Stomach smooth muscle (tissue), 2 donors: Measurements from ENCODE around the gene PITPNM3.
A peak's percentile ranks its signal among the peaks of the same experiment; 100 is the strongest.
"Not testable (repeated sequence)": the region's sequence is repeated elsewhere in the genome, so short reads cannot be mapped to it uniquely, and the experiment has no call there.

Experiments
- H3K27ac ChIP-seq: one replicate; pipeline ENCODE4 v1.7.0; 2013; ENCODE audit warnings: mild to moderate bottlenecking, low read length, inconsistent platforms
- H3K27me3 ChIP-seq, 2 donors: one replicate each; pipeline ENCODE4 v1.7.0; 2013; ENCODE audit warnings: low read length in 2 of 2; ENCODE audit not compliant: insufficient read depth in 2 of 2, control insufficient read depth in 1 of 2
- H3K36me3 ChIP-seq, 2 donors: one replicate each; pipeline ENCODE4 v1.7.0; 2013; ENCODE audit warnings: low read length in 2 of 2; ENCODE audit not compliant: control insufficient read depth in 2 of 2, insufficient read depth in 2 of 2
- H3K4me1 ChIP-seq: one replicate; pipeline ENCODE4 v1.7.0; 2013; ENCODE audit warnings: low read length; ENCODE audit not compliant: control insufficient read depth, insufficient read depth
- H3K4me3 ChIP-seq, 2 donors: one replicate each; pipeline ENCODE4 v1.7.0; 2013; ENCODE audit warnings: low read length in 2 of 2
- H3K9ac ChIP-seq, 2 donors: one replicate each; pipeline ENCODE4 v1.7.0; 2013; ENCODE audit warnings: low read length in 2 of 2, mild to moderate bottlenecking in 1 of 2
- H3K9me3 ChIP-seq, 2 donors: one replicate each; pipeline ENCODE4 v1.7.0; 2013; ENCODE audit warnings: low read length in 2 of 2; ENCODE audit not compliant: control insufficient read depth in 2 of 2
- donor health status: healthy.
- donor health status: Pancreatic carcinoma.

PITPNM3 gene

GRCh38 chr17:6574687-6575595 lies 18.6 kb upstream of the PITPNM3 start:
- Histone ChIP-seq H3K4me3 (no peak overlapping the region), H3K9ac (no peak overlapping the region), H3K36me3 (peaks cover 12 to 21% of the 10 kb centered on the region in 2 donors), H3K4me1 (peaks cover 16% of the 10 kb centered on the region), H3K27me3 (no peaks in the 10 kb centered on the region), H3K9me3 (no peaks in the 10 kb centered on the region), H3K27ac (no peak overlapping the region)

- no peaks in the 10 kb centered on the region for H3K27me3 ChIP-seq
- peaks cover 8 to 15% of the 10 kb centered on the region in 2 donors for H3K36me3 ChIP-seq
- H3K9ac ChIP-seq, result no peak overlapping the region
- H3K4me1 ChIP-seq, result peaks cover 16% of the 10 kb centered on the region
- no peak overlapping the region for H3K27ac ChIP-seq
- no peak overlapping the region for H3K4me3 ChIP-seq
- no peaks in the 10 kb centered on the region for H3K9me3 ChIP-seq
These were observed 17.8 kb upstream of the PITPNM3 start for GRCh38 chr17:6573982-6574686.

GRCh38 chr17:6573495-6573894 lies 17.1 kb upstream of the PITPNM3 start:
- H3K36me3 ChIP-seq, H3K9ac ChIP-seq, H3K9me3 ChIP-seq, H3K27ac ChIP-seq, H3K4me3 ChIP-seq, H3K27me3 ChIP-seq: not testable (repeated sequence)
- H3K4me1 ChIP-seq, result peaks cover 16% of the 10 kb centered on the region

GRCh38 chr17:6572972-6573370 lies 16.6 kb upstream of the PITPNM3 start:
- H3K36me3 ChIP-seq, result peaks cover 4 to 8% of the 10 kb centered on the region in 2 donors
- H3K9me3 ChIP-seq, result no peaks in the 10 kb centered on the region
- H3K27ac ChIP-seq, result no peak overlapping the region
- H3K9ac ChIP-seq, result no peak overlapping the region
- H3K4me1 ChIP-seq, result peaks cover 16% of the 10 kb centered on the region
- no peak overlapping the region for H3K4me3 ChIP-seq
- no peaks in the 10 kb centered on the region for H3K27me3 ChIP-seq

GRCh38 chr17:6571452-6571781 lies 15.1 kb upstream of the PITPNM3 start:
- H3K36me3 ChIP-seq, result no peaks in the 10 kb centered on the region
- H3K27ac ChIP-seq, result peak overlapping the region; percentile 41
- H3K9ac ChIP-seq, result no peak overlapping the region
- H3K4me3 ChIP-seq, result peak overlapping the region in 1 of 2 donors; percentile 44
- H3K27me3 ChIP-seq, result no peaks in the 10 kb centered on the region
- peaks cover 24% of the 10 kb centered on the region for H3K4me1 ChIP-seq
- H3K9me3 ChIP-seq, result no peaks in the 10 kb centered on the region

GRCh38 chr17:6570731-6571451 lies 14.5 kb upstream of the PITPNM3 start:
- H3K9ac ChIP-seq, result no peak overlapping the region
- H3K4me1 ChIP-seq, result peaks cover 24% of the 10 kb centered on the region
- no peaks in the 10 kb centered on the region for H3K9me3 ChIP-seq
- H3K36me3 ChIP-seq, result no peaks in the 10 kb centered on the region
- H3K27me3 ChIP-seq, result no peaks in the 10 kb centered on the region
- H3K27ac ChIP-seq, result peak overlapping the region; percentile 41
- peak overlapping the region in 1 of 2 donors; percentile 44 for H3K4me3 ChIP-seq

GRCh38 chr17:6569370-6570285 lies 13.3 kb upstream of the PITPNM3 start:
- Histone ChIP-seq H3K4me3 (no peak overlapping the region), H3K27me3 (no peaks in the 10 kb centered on the region), H3K4me1 (peaks cover 21% of the 10 kb centered on the region), H3K9me3 (no peaks in the 10 kb centered on the region), H3K36me3 (no peaks in the 10 kb centered on the region), H3K9ac (no peak overlapping the region), H3K27ac (no peak overlapping the region)

- peak overlapping the region; percentile 58 for H3K27ac ChIP-seq
These were observed 11.9 kb upstream of the PITPNM3 start for GRCh38 chr17:6568184-6568758.

GRCh38 chr17:6567528-6568183 lies 11.3 kb upstream of the PITPNM3 start:
- H3K9me3 ChIP-seq, result no peaks in the 10 kb centered on the region
- H3K9ac ChIP-seq, result peak overlapping the region in 1 of 2 donors; percentile 13
- H3K4me1 ChIP-seq, result peaks cover 21% of the 10 kb centered on the region
- H3K27ac ChIP-seq, result peak overlapping the region; percentile 58
- H3K4me3 ChIP-seq, result no peak overlapping the region
- H3K27me3 ChIP-seq, result no peaks in the 10 kb centered on the region
- H3K36me3 ChIP-seq, result no peaks in the 10 kb centered on the region

More at GRCh38 chr17:6568184-6568758, 11.9 kb upstream of the PITPNM3 start:
- H3K27me3 ChIP-seq, result no peaks in the 10 kb centered on the region
- peaks cover 21% of the 10 kb centered on the region for H3K4me1 ChIP-seq
- H3K9me3 ChIP-seq, result no peaks in the 10 kb centered on the region
- no peak overlapping the region for H3K4me3 ChIP-seq
- no peaks in the 10 kb centered on the region for H3K36me3 ChIP-seq
- peak overlapping the region in 1 of 2 donors; percentile 13 for H3K9ac ChIP-seq
